Epidermal melanocyte (primary cell): ENCODE measurements around the gene SIRT7.

ENCODE experiments used
- DNase-seq: peaks from one replicate; pipeline ENCODE4 v3.0.0; 2011; ENCODE audit warnings: low spot score; ENCODE audit not compliant: insufficient read length

The SIRT7 gene, protein sequence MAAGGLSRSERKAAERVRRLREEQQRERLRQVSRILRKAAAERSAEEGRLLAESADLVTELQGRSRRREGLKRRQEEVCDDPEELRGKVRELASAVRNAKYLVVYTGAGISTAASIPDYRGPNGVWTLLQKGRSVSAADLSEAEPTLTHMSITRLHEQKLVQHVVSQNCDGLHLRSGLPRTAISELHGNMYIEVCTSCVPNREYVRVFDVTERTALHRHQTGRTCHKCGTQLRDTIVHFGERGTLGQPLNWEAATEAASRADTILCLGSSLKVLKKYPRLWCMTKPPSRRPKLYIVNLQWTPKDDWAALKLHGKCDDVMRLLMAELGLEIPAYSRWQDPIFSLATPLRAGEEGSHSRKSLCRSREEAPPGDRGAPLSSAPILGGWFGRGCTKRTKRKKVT

DNA sequence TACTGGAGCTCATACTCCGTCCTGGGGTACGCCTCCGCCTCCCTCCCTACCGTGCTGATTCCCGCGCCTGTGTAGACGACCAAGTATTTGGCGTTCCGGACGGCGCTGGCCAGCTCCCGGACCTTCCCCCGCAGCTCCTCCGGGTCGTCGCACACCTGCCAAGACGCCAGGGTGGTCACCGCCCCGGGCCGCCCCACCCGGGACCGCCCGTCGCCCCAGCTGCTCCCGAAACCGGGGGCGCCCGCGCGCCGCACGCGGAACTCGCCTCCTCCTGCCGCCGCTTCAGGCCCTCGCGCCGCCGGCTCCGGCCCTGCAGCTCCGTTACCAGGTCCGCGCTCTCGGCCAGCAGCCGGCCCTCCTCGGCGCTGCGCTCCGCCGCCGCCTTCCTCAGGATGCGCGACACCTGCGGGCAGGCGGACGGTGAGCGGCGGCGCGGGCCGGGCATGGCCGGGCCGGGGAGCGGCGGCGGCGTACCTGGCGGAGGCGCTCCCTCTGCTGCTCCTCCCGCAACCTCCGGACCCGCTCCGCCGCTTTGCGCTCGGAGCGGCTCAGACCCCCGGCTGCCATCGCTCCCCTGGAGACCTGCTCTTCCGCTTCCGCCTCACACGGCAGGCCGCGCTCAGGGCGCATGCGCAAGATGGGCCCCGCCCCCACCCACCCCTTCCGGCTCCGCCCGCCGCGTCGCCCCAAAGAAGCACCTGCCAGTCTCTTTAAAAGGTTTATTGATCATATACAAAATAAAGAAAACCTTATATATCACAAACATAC is at the start of gene SIRT7:
SIRT7 (minus strand) TSS at position 612 of the 768 bp plus-strand sequence; CDS start at position 567, 45 bp downstream.
- DNase-seq, result peak; percentile 100

DNA sequence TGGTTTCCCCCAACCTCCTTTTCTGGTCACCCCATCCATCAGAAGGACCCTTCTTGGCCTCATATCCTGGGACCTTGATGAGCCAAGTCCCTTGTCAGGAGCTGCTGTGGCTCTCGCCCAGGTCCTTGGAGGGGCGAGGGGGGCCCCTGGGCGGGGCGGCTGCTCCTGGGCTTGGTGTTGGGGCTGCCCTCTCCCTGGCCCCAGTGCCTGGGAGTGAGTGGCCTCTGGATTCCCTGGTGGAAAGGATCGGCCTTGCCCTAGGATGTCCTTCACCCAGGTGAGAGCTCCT is 49.2 kb upstream of the SIRT7 start:
- DNase-seq, result no peak

DNA sequence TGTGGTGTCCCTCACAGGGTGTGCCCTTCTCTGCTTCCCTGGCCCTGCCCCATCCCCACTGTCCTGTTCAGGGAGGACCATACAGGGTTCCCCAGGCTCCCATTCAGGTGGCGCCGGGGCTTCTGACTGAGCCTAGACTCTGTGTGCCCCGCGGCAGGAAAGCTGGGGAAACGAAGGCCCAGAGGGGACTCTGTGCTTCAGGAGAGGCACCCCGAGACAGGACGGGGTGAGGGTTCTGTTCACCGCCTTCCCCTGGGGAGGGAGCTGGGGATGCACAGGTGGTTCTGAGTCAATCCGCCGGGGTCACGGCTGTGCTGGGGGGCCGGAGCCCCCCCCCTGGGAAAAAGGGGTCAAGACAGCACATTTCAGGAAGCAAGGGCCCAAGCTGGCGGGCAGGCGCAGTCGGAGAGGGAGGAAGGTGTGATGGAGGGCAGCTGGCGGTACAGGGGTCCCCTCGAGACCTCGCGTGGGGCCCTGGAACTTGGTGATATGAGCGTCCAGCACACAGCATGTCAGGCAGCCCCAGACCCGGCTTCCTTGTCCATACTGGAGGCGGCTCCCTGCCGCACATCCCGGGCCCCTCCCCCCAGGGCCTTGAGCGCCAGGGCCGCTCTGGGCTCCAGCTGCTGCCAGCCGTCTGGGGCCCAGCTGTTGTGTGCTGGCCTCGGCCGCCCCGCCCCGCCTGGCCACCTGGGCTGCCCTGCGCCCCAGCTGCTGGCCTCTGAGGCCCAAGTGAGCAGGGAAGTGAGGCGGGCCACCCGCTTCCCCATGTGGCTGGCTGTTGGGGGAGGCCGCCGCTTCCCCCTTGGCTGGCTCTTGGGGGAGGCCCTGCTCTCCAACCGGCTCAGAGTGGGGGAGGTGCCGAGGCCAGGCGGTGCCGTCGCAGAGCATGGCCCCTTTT is 48.6 kb upstream of the SIRT7 start:
- peak; percentile 67 for DNase-seq

DNA sequence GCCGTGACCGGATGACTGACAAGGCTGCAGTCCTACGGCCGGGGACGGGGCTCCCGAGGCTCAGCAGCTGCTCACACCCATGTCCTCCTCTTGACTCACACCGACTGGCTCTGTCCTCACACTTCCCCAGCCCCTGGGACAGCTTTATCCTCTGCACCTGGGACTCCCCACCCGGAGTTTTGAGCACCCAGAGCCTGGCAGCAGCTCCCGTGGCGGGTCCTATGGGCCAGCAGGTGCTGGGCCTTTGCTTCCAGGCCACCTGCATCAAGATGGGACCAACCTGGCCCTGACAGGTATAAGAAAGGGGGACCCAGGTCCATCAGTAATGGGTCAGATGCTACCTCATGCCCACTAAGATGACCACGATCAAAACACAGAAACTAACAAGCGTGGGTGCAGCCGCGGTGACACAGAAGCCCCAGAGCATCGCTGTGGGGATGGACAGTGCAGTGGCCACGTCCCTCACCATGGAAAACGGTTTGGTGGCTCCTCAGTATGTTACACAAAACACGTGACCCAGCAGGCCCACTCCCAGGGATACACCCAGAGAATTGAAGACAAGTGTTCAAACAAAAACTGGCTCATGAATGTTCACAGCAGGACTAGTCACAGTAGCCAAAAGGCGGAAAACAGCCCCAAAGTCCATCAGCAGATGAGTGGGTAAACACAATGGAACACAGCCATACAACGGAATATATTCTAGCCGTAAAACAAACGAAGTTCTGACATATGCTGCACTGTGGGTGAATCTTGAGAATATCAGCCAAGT is 46.3 kb upstream of the SIRT7 start:
- DNase-seq, result no peak

DNA sequence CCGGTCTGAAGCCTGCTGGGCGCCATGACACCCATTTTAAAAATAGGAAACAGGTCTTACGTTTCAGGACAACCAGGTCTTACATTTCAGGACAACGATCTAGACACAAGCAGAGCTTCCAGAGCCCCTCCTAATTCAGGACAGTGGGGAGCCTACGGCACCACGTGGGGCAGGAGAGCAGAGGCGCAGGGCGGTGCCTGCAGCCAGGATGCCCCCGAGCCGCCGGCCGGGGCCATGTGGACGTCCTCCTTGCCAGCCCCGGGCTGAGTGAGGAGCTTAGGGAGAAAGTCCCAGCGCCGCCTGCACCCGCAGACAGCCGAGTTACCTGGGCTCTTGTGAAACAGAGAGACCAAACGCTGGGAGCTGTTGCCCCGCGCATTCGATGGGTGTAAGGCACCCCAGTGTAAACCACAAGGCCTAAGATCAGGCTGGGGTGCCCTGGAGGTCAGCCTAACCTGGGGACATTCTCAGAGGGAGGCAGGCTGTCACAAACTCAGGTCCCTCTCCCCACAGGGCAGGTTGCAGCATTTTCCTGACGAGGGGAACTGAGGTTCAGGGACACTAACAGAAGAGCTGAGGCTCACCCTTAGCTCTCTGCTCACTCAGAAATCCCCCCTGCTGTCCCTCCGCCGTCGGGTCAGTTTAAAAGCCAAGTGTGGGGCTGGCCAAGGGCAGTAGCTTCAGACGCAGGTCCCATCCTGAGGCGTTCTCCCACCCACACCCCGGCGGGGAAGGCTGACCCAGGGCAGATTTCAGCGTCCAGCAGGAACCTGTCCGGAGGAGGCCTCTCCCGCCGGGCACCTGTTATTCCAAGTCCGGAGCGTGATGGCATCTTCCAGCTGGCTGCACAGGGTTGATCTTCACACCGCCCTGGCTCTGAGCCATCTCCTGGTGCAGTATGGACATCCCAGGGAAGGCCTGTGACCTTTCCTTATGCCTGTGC is 44.8 kb upstream of the SIRT7 start:
- no peak for DNase-seq

DNA sequence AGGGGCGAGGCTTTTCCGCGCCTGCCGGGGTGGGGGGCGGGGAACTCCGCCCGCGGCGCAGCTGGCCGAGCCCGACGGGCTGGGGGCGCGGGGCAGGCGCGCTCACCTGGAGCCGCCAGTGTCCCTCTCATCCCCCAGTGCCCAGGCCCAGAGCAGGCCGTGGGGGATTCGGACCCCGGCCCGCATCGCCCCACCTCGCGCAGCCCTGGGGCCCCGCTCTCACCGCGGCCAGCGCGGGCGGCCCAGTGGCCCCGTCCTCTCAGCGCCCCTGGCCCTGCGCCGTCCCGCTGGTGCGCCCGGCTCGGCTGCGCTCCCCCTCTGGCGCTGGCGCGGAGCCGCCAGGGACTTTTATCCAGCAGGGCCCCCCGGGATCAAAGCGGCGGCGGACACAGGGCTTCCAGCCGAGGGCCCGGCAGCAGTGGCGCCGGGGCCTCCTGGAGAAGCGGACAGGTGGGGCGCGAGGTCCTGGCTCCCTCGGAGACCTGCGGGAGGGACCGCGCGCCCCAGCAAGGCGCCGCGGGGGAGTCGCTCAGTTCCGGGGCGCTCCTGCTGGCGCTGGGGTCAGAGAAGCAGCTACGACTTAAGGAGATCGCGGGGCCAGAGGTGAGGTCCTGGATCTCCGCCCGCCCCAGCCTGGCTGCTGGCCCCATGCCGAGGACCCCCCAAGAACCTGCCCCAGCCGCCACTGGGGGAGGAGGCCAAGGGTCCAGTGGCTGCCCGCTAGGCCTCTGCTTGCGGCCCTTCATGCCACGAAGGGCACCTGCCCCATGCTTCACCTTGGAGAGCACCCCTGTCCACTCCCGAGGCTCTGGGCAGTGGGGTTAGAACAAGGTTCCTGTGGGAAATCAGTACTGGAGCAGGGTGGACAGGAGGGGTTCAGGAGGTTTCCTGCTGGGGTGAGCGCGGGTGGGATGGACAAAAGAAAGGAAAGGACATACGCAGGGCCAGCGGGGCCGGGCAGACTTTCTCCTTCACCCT is 43.8 kb upstream of the SIRT7 start:
- no peak for DNase-seq

DNA sequence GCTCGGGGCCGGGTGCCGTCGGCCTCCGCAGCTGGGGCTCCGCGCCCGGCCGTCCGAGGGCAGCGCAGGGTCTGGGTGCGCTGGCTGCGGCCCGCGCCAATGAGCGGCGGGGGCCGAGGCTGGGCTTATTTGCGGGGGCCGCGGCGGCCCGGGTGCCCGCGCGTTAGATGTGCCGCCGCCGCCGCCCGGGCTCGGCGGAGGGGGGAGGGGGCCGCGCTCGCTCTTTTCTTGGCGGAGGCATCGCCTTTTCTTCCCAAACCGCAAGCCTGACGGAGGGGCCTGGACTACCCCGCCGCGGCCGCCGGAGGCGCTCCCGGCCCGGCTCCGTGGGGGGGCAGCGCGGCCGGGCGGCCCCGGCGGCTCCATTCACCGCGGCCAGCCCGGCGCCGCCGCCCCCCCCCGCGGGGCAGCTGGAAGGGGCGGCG is 43.1 kb upstream of the SIRT7 start, which contains the start of gene NOTUM:
NOTUM (minus strand) TSS at position 101 of the 425 bp plus-strand sequence. CDS start 278 bp downstream, outside the sequence.
- no peak for DNase-seq

DNA sequence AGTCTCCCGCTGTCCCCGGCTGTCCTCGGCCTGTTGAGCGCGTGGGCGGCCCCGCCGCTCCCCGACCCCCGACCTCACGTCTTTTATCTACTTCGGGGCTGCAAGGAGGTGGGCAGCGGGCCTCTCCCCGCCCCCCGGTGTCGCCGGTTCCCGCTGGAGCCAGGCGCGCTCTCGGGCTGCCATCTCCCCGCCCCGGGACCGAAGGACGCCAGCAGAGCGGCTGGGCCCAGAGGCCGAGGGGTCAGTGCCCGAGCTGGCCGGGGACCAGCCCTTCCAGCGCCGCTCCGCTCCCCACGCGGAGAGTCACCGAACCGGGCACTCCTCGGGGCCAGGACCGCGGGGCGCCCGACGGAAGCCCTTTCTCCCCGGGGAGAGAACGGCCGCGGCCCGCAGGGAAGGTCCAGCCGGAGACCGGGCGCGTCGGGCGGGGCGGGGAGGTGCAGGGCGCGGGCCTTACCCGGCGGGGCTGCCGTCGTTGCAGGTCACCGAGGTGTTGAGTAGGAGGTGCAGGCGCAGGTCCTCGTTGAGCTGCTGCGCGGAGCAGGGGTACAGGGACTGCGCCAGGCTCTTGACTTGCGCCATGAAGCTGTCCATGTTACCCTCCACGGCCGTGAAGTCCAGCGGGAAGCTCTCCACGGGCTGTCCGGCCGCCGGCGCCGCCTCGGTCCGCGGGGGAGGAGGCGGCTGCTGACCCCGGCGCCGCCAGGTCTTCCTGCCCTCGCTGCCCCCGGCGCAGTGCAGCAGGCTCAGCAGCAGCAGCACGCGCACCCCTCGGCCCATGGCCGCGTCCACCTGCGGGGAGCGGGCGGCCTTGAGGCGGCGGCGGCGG is 42.4 kb upstream of the SIRT7 start:
- DNase-seq, result no peak

DNA sequence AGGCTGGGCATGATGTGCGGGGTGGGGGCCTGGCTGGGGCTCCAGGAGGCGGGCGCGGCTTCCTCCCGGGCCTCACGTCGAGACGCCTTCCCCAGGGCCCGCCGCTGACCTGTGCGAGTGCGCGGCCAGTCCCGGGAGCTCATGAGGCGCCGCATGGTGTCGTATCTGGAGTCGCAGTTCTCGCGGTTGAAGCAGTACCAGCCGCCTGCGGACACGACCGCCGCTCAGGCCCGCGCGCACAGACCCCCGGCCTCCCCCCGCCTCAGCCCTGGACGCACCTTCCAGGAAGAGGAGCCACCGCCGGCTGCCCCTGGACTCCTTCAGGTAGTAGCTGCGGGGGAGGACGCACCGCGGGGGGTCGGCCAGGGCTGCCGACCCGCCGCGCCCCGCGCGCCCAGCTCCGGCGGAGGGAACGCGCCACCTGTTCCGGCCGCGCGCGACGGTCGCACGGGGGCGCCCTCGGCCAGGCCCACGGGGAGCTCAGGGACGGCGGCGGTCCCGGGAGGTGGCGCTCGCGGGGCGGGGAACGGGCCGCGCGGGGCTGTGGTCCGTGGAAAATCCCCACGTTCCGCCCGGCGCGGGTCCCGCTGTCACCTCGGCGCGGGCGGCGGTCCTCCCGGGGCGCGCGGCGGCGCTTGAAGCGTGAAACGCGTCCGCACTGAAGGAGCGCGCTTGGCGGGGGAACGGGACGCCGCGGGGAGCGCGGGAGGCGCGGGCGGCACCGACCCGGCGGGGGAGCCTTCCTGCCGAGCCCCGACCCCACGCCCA is 41.6 kb upstream of the SIRT7 start:
- DNase-seq, result peak; percentile 64

DNA sequence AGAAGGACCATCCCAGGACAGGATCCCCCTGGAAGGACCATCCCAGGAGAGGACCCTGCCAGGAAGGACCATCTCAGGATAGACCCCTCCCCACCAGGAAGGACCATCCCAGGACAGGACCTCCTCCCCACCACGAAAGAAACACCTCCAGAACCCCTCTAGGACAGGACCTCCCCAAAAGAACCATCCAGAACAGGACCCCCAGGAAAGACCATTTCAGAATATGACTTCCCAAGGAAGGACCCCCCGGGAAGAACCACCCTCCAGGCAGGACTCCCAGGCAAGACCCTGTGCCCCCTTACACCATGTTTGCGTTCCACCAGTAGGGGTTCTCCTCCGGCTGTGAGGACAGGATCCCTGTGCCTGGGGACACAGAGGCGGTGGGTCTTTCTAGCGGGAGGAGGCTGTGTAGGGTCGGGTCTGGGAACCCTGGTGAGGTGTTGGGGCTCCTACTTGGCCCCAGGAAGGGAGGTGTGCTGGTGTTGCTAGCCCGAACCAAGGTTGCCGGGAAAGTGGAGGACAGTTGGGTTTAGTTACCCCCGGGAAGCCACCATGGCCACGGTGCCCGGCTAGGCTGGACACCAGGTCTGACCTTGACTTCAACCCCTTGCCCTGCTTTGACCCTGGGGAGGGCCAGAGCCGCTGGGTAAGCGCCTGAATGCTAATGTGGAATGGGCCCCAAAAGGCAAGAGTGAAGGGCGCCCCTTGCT is 40.8 kb upstream of the SIRT7 start:
- no peak for DNase-seq

DNA sequence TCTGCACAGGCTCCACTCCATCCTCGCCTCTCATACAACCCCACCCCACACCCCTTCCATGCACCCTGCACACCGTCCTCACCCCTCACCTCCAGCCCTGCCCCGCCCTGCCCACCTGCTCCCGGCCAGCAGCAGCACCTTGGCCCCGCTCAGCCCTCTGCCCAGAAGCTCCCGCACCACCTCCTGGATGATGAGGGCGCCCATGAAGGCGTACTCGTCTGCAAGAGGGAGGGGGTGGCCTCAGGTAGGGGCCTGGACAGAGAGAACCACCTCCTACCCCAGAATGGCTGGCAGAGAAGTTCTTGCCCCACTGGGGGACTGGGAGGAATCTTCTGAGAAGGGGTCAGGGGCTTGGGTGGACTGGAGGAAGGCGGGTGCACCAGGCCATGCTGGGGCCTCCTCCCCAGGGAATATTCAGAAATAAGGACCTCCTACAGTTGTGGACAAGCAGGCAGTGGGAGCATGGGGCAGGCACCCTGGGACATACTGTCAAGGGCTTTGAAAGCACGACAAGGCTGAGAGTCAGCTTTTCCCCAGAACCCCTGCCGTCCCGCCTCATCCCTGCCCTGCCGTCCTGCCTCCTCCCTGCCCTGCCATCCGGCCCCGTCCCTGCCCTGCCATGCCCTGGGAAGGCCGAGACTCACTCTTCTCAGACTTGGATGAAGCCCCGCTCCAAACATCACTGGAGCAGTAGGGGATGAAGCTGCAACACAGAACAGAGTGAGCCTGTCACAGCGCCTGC is 39.9 kb upstream of the SIRT7 start:
- no peak for DNase-seq

DNA sequence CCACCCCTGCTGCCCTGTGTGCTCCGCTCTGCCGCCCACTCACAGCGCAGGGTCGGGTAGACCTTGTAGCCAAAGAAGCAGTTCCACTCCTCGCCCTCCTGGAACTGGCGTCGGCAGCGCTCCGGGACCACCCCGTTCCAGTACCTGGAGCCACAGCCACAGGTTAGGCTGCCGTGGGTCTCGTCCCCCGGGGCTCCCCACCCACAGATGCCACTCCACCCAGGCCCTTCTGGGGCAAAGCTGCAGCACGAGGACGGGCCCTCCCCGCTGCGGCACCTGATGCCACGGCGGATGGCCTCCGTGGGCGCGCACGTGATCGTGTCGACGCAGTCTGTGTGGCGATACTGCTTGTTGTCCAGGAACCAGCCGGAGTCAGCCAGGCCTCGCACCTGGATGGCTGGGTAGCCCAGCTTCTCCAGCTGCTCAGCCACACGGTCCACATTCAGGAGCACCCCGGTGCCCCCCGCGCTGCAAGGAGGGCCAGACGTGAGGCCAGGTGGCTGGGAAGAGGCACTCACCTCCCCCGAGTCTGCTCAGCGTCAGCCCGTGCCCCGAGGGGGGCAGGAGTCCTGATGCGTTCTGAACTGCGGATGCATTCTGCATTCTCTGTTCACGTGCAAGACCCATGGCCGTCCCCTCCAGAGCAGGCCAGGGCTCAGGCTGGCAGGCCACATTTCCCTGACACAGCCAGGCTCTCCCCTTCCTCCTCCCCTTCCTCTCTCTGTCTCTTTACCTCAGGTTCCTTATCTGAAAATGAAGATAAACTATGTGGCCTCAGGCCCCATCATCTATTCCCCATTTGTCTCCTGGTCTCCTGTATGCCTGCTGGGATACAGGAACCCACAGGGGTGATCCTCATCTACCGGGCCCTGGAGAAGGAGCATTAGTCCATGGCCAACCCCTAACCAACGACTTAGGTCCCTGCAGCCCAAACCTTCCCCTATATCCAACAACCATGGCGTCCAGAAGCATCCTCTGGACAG is 38.9 kb upstream of the SIRT7 start:
- DNase-seq, result no peak

DNA sequence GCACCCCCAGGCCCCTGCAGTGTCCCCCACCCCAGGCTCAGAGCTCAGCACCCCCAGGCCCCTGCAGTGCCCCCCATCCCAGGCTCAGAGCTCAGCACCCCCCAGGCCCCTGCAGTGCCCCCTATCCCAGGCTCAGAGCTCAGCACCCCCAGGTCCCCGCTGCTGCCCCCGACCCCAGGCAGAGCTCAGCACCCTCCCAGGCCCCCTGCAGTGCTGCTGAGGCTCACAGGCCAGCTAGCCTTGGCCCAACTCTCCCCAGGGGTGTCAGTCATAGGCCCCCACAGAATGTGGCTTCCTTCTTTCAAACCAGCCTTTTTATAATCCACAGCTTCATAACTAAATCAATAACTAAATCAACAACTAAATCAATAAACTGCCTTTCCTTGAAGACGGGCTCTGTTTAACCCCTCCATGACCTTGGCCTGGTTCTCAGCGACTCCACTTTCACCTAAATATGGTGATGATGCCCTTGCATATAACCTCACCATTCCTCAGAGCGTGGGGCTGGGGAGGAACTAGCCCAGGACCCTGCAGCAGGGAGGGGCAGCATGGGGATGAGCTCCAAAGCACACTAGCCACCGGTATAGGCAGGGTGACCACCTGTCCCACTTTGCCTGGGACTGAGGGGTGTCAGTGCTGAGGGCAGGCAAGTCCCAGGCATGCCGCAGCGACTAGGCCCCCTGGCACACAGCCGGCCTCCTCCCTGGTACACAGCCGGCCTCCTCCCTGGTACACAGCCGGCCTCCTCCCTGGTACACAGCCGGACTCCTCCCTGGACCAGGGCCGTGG is 38.0 kb upstream of the SIRT7 start:
- DNase-seq, result no peak
